ENCODE data around the gene KDM4D.
A peak's percentile ranks its signal among the peaks of the same experiment; 100 is the strongest.
"Not testable (repeated sequence)": the region's sequence is repeated elsewhere in the genome, so short reads cannot be mapped to it uniquely, and the experiment has no call there.

KDM4D gene

DNA sequence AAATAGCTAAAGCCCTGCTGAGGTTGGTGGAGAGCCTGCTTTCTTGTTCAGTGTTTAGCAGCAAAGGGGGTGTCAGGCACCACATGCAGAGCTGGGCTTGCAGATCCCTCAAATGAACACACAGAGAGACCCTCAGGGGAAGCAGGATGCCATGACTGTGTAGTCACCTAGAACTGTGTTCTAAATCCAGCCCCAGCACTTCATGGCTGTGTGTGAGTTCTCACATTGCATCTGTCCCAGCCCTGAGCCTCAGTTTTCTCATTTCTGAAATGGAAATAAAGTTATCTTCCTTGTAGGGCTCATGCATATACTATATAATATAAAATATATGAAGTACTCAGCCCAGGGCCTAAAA, 47.3 kb upstream of the KDM4D start:
- Histone ChIP-seq H3K27me3 (ENCODE audit: insufficient read depth, poor library complexity, severe bottlenecking) (no peaks in the 10 kb centered on the region), H3K27ac (replicated peaks) (no peak overlapping the region), H3K4me3 (replicated peaks; ENCODE audit: insufficient read depth, low read length) (no peak overlapping the region)
- TF ChIP-seq, protein P1, sequence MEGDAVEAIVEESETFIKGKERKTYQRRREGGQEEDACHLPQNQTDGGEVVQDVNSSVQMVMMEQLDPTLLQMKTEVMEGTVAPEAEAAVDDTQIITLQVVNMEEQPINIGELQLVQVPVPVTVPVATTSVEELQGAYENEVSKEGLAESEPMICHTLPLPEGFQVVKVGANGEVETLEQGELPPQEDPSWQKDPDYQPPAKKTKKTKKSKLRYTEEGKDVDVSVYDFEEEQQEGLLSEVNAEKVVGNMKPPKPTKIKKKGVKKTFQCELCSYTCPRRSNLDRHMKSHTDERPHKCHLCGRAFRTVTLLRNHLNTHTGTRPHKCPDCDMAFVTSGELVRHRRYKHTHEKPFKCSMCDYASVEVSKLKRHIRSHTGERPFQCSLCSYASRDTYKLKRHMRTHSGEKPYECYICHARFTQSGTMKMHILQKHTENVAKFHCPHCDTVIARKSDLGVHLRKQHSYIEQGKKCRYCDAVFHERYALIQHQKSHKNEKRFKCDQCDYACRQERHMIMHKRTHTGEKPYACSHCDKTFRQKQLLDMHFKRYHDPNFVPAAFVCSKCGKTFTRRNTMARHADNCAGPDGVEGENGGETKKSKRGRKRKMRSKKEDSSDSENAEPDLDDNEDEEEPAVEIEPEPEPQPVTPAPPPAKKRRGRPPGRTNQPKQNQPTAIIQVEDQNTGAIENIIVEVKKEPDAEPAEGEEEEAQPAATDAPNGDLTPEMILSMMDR (IDR thresholded peaks at IDR 0.05; ENCODE audit: insufficient read depth, low read length): no peak
- no peak for TF ChIP-seq REST (IDR thresholded peaks at IDR 0.05; ENCODE audit: insufficient replicate concordance, low read depth)
- TF ChIP-seq POLR2AphosphoS5 (IDR thresholded peaks at IDR 0.05; ENCODE audit: low read depth): no peak
- TF ChIP-seq GABPA (IDR thresholded peaks at IDR 0.05; ENCODE audit: low read depth): no peak
- TF ChIP-seq SPI1 (IDR thresholded peaks at IDR 0.05; ENCODE audit: borderline replicate concordance, low read depth): no peak
- no peak for DNase-seq (ENCODE audit: low read depth in 1 of 2, low spot score in 1 of 2)

DNA sequence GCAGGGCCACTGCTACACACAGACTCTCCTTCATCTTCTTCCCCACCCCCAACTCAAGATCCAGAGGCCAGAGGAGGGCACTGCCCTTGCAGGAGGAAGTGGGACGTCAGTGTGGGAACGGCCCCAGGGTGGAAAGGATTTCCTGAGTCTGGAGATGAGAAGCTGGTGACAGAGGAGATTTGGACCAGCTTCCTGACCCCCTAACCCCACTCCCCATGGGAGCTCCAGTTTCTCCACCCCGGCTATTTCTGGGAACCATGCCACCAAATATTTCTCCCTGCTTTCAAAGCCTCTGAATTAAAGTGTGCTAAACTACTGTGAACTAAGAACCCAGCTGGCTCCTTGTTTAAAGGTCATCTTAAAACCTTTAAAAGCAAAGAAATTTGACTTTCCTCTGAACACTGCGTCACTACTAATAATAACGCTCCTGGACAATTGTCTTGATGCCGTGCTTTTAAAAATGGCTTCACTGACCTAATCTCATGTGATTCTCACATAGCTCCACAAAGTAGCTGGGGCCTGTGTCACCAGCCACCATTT, 46.7 kb upstream of the KDM4D start:
- TF ChIP-seq SPI1 (IDR thresholded peaks at IDR 0.05; ENCODE audit: borderline replicate concordance, low read depth): peak; percentile 16; the same call in 1 of the 2 replicates
- TF ChIP-seq, protein P1 (IDR thresholded peaks at IDR 0.05; ENCODE audit: insufficient read depth, low read length): no peak
- H3K4me3 ChIP-seq (replicated peaks; ENCODE audit: insufficient read depth, low read length): no peak overlapping the region
- H3K27ac ChIP-seq (replicated peaks): no peak overlapping the region
- H3K27me3 ChIP-seq (ENCODE audit: insufficient read depth, poor library complexity, severe bottlenecking): no peaks in the 10 kb centered on the region
- no peak for DNase-seq (ENCODE audit: low read depth in 1 of 2, low spot score in 1 of 2)

- H3K27ac ChIP-seq (replicated peaks): no peak overlapping the region
- TF ChIP-seq, protein P1 (IDR thresholded peaks at IDR 0.05; ENCODE audit: insufficient read depth, low read length): no peak
- TF ChIP-seq REST (IDR thresholded peaks at IDR 0.05; ENCODE audit: insufficient replicate concordance, low read depth) (no peak), SPI1 (IDR thresholded peaks at IDR 0.05; ENCODE audit: borderline replicate concordance, low read depth) (no peak), POLR2AphosphoS5 (IDR thresholded peaks at IDR 0.05; ENCODE audit: low read depth) (no peak), GABPA (IDR thresholded peaks at IDR 0.05; ENCODE audit: low read depth) (no peak)
- no peak for DNase-seq (ENCODE audit: low read depth in 1 of 2, low spot score in 1 of 2)
- H3K4me3 ChIP-seq (replicated peaks; ENCODE audit: insufficient read depth, low read length): no peak overlapping the region
- no peaks in the 10 kb centered on the region for H3K27me3 ChIP-seq (ENCODE audit: insufficient read depth, poor library complexity, severe bottlenecking)
Observed at GRCh38 chr11:94928117-94928990, 45.2 kb upstream of the KDM4D start.

GRCh38 chr11:94932072-94932471, 41.4 kb upstream of the KDM4D start:
- H3K27ac ChIP-seq (replicated peaks); H3K4me3 ChIP-seq (replicated peaks; ENCODE audit: insufficient read depth, low read length); DNase-seq (ENCODE audit: low read depth in 1 of 2, low spot score in 1 of 2); H3K27me3 ChIP-seq (ENCODE audit: insufficient read depth, poor library complexity, severe bottlenecking): not testable (repeated sequence)

Data from HL-60 (cell line).